Activated naive CD8-positive, alpha-beta T cell treated with anti-CD3 and anti-CD28 coated beads for 36 hours (primary cell): ENCODE data around the gene HSPBAP1. TPM values are rescaled to one million over a fixed set of nuclear protein-coding genes. Genes with fewer than 3 reads are reported as not detected.

Experiments
- DNase-seq: peaks from one replicate; pipeline ENCODE4 v3.0.0; 2021
- H3K27ac Mint-ChIP-seq: one replicate; pipeline ENCODE4 v1.8.0; 2022; ENCODE audit warnings: mild to moderate bottlenecking, moderate library complexity, mixed read lengths
- H3K27me3 Mint-ChIP-seq: one replicate; pipeline ENCODE4 v1.8.0; 2022; ENCODE audit warnings: mild to moderate bottlenecking, mixed read lengths
- H3K36me3 Mint-ChIP-seq: one replicate; pipeline ENCODE4 v1.8.0; 2021; ENCODE audit warnings: mild to moderate bottlenecking, mixed read lengths
- H3K4me1 Mint-ChIP-seq: one replicate; pipeline ENCODE4 v1.8.0; 2021; ENCODE audit warnings: mixed read lengths
- H3K4me3 Mint-ChIP-seq: one replicate; pipeline ENCODE4 v1.8.0; 2022; ENCODE audit warnings: mild to moderate bottlenecking, moderate library complexity, mixed read lengths
- H3K9me3 Mint-ChIP-seq: one replicate; pipeline ENCODE4 v1.8.0; 2022; ENCODE audit warnings: mixed read lengths
- total RNA-seq, 2 experiments: library from RNA; stranded (reverse); gene quantifications; one replicate each; pipeline ENCODE4 v1.2.3, GENCODE V29; 2021

Gene HSPBAP1
- total RNA-seq, 2 experiments from 2014 or later = 5.9 to 6.0 TPM

DNA sequence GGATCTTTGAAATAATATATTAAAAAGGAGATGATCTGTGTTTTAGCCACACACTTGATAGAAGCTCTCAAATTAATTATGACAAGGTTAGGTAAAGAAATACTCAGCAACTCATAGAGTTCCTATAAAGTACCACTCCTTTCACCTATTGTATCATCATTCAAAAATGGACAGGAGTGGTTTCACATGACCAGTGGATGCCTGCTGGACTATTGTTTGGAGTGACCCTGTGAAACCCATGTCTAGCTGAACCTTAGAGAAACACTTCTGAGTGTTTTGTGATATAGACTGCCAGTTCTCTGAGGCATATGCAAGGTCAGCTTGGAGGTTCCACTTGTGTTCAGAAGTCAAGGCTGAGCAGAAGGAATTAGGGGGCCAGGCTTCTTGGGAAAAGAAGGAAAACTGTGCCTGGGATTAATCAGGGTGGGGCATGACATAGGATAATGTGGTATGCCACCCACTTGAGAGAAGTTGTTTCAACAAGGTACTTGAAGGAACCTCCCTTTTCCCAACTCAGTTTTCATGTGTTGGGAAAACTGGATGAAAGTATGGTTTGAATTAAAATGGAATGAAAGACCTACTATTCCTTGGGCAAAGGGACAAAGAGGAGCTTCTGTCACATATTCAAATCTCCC is 97.6 kb downstream of the HSPBAP1 start:
- H3K4me3 Mint-ChIP-seq = no peak overlapping the region
- H3K27ac Mint-ChIP-seq = no peak overlapping the region
- no peaks in the 10 kb centered on the region for H3K27me3 Mint-ChIP-seq
- peaks cover 38% of the 10 kb centered on the region for H3K36me3 Mint-ChIP-seq
- DNase-seq = no peak
- peaks cover 14% of the 10 kb centered on the region for H3K4me1 Mint-ChIP-seq
- H3K9me3 Mint-ChIP-seq = no peaks in the 10 kb centered on the region

DNA sequence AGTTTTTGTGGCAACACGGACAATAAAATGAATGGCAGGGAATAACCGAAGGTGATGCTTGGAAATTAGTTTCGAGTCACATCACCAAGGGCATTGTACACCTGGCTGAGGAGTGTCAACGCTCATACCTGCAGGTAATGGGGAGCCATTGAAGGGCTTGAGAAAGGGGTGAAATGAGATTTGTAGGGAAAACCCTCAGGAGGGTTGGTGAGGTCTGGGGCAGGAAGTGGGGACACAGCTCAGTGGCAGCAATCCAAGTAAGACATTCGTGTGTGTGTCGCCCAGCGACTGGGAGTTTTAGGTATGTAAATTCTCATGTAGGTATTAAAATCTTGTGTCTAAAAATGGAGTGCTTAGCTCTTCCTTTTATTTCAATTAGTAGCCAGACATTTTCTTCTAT is 98.7 kb downstream of the HSPBAP1 start:
- peaks cover 14% of the 10 kb centered on the region for H3K4me1 Mint-ChIP-seq
- peaks cover 39% of the 10 kb centered on the region for H3K36me3 Mint-ChIP-seq
- H3K4me3 Mint-ChIP-seq = no peak overlapping the region
- no peaks in the 10 kb centered on the region for H3K9me3 Mint-ChIP-seq
- no peak overlapping the region for H3K27ac Mint-ChIP-seq
- H3K27me3 Mint-ChIP-seq = no peaks in the 10 kb centered on the region
- DNase-seq = no peak

DNA sequence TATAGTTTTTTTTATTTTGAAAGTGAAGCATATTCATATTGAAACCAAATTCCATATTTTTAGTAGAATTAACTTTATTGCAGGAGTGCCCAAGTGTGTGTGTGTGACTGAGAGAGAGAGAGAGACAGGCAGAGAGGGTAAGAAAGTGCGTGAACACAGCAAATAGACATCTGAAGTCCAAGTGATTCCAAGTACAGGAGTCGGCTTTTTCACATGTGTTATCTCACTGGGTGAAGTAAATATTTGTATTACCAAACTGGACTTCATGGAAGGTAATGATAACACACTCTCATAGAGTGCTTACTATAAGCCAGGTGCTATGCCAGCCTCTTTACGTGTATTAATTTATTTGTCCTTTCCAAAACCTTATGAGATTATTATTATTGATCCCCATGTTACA is 101.0 kb downstream of the HSPBAP1 start:
- Mint-ChIP-seq H3K27ac (no peak overlapping the region), H3K27me3 (no peaks in the 10 kb centered on the region), H3K9me3 (no peaks in the 10 kb centered on the region), H3K36me3 (peaks cover 43% of the 10 kb centered on the region), H3K4me3 (no peak overlapping the region), H3K4me1 (peaks cover 12% of the 10 kb centered on the region)
- no peak for DNase-seq

DNA sequence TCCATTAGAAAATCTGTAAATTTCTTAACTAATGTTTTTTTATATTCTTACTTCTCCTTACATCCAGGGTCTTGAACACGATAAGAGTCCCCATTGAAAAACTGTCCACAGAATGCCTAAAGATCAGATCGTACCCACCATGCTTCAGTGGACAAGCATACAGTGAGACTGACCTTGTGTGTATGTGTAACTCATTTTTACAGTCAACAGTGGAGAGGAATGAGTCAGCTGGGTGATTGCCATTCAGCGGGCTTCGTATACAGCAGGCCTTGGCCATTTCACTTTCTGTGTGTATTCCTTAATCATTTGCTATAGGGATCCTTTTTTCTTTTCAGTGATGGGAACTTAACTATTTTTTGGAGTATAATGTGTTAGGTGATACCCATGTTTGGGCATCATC is 102.4 kb downstream of the HSPBAP1 start:
- Mint-ChIP-seq H3K27ac (no peak overlapping the region), H3K36me3 (peaks cover 54% of the 10 kb centered on the region), H3K4me1 (peaks cover 17% of the 10 kb centered on the region), H3K4me3 (no peak overlapping the region), H3K27me3 (no peaks in the 10 kb centered on the region), H3K9me3 (no peaks in the 10 kb centered on the region)
- no peak for DNase-seq

DNA sequence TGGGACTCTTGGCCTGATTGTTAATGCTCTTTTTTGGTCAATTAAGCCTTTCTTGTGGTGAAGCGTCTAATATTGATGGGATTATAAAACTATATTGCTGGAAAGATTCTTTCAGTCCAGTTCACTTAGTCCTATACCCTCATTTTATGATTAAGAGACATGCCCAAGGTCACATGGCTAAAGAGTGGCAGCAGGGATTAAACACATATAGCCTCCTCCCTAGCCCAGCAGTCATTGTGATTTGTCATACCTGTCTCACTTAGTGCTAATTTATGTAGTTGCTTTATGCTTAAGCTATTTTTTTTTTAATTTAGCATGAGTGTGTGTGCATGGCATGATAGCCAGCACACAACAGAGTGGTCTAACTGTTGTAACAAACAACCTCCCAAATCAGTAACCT is 103.5 kb downstream of the HSPBAP1 start:
- Mint-ChIP-seq H3K27me3 (no peaks in the 10 kb centered on the region), H3K4me3 (no peak overlapping the region), H3K4me1 (peaks cover 19% of the 10 kb centered on the region), H3K27ac (no peak overlapping the region), H3K36me3 (peaks cover 57% of the 10 kb centered on the region), H3K9me3 (no peaks in the 10 kb centered on the region)
- DNase-seq = no peak

Other genes with a start within 250 kb of the HSPBAP1 start
- 10 to 100 TPM; 39.0 to 40.9 TPM for gene PARP9, start 229.5 kb downstream of the HSPBAP1 start, total RNA-seq
- gene DTX3L, start 229.5 kb downstream of the HSPBAP1 start, total RNA-seq = 10 to 100 TPM; 52.8 to 54.9 TPM
- 1 to 10 TPM; 8.7 to 9.1 TPM for gene PARP15, start 216.2 kb downstream of the HSPBAP1 start, total RNA-seq
- gene PARP14, start 113.0 kb downstream of the HSPBAP1 start, total RNA-seq = 10 to 100 TPM; 55.2 to 56.5 TPM
- gene SLC49A4, start 1.2 kb upstream of the HSPBAP1 start, total RNA-seq = 1 to 10 TPM; 1.8 TPM
- not detected for gene SEMA5B, start 233.9 kb upstream of the HSPBAP1 start, total RNA-seq